Gastroesophageal sphincter (tissue), 3 donors: ENCODE results near the gene CTSO.

Experiments
- CTCF ChIP-seq, 4 experiments: fragments of 200-600 bp in 2 of 4; fragments of 450-650 bp in 2 of 4; sonication (generic) in 1 of 4; IDR thresholded peaks; one replicate each; pipeline ENCODE4 v1.5.1; 2017 to 2019; ENCODE audit warnings: antibody characterized with exemption in 4 of 4, mild to moderate bottlenecking in 2 of 4, moderate library complexity in 2 of 4
- POLR2A ChIP-seq, 2 donors: fragments of 450-650 bp; IDR thresholded peaks; one replicate each; pipeline ENCODE4 v1.6.1; 2017; ENCODE audit warnings: antibody characterized with exemption in 2 of 2, mild to moderate bottlenecking in 2 of 2, moderate library complexity in 1 of 2

GRCh38 chr4:155959417-155959816 is 5.8 kb upstream of the CTSO start:
- TF ChIP-seq CTCF (IDR thresholded peaks at IDR 0.05) (no peak), POLR2A (IDR thresholded peaks at IDR 0.05) (no peak)
